Muscle of leg (tissue), 11 donors: Measurements from ENCODE around the gene KRTAP10-3. TPM values are rescaled to one million over a fixed set of nuclear protein-coding genes. Genes with fewer than 3 reads are reported as not detected.

Experiments
- DNase-seq: peaks from one replicate; pipeline ENCODE4 v3.0.0; 2013
- H3K27ac ChIP-seq: one replicate; pipeline ENCODE4 v1.5.1; 2013; ENCODE audit warnings: mild to moderate bottlenecking, low read length, control low read depth
- H3K27me3 ChIP-seq: one replicate; pipeline ENCODE4 v1.6.1; 2013; ENCODE audit warnings: low read length; ENCODE audit not compliant: control insufficient read depth, insufficient read depth
- H3K36me3 ChIP-seq: one replicate; pipeline ENCODE4 v1.6.1; 2013; ENCODE audit warnings: low read length; ENCODE audit not compliant: control insufficient read depth, insufficient read depth
- H3K4me1 ChIP-seq: one replicate; pipeline ENCODE4 v1.6.1; 2013; ENCODE audit warnings: low read length; ENCODE audit not compliant: control insufficient read depth, insufficient read depth
- H3K4me3 ChIP-seq: one replicate; pipeline ENCODE4 v1.5.1; 2013; ENCODE audit warnings: low read length, control low read depth
- H3K9me3 ChIP-seq: replicated peaks from 2 replicates; pipeline ENCODE4 v1.6.1; 2013; ENCODE audit warnings: low read depth, low read length; ENCODE audit not compliant: control insufficient read depth
- WGBS: methylation state at CpG from one replicate; pipeline ENCODE4 v1.1.5; 2013; ENCODE audit warnings: missing lambda C conversion rate; ENCODE audit not compliant: insufficient coverage; 5-methylcytosine and 5-hydroxymethylcytosine counted together
- polyA plus RNA-seq, 8 donors: library from polyadenylated mRNA; unstranded; fragments of 120-200 nt; gene quantifications; one replicate each; pipeline versions ENCODE4 v1.2.1 to v1.2.3, GENCODE V29; 2013; ENCODE audit warnings: inconsistent platforms in 1 of 8, low replicate concordance in 1 of 8; ENCODE audit not compliant: insufficient read length in 8 of 8, insufficient read depth in 1 of 8
- total RNA-seq: library from RNA; stranded (reverse); fragments of 120-200 nt; gene quantifications from one replicate; pipeline ENCODE4 v1.2.4, GENCODE V29; 2013

Gene KRTAP10-3
- total and polyA plus RNA-seq, 9 donors = not detected

- Histone ChIP-seq H3K4me3 (no peak overlapping the region), H3K27ac (no peak overlapping the region), H3K27me3 (peaks cover 3% of the 10 kb centered on the region), H3K36me3 (no peaks in the 10 kb centered on the region), H3K9me3 (peaks cover 4% of the 10 kb centered on the region), H3K4me1 (peaks cover 3% of the 10 kb centered on the region)
- no peak for DNase-seq
- WGBS = 82% methylated on average over 21 of the region's 22 CpGs
Measured at GRCh38 chr21:44521301-44521927, 37.2 kb downstream of the KRTAP10-3 start.

GRCh38 chr21:44520326-44521300, 38.0 kb downstream of the KRTAP10-3 start:
- Histone ChIP-seq H3K4me3 (no peak overlapping the region), H3K27ac (no peak overlapping the region), H3K9me3 (peaks cover 4% of the 10 kb centered on the region), H3K4me1 (peaks cover 3% of the 10 kb centered on the region), H3K36me3 (no peaks in the 10 kb centered on the region), H3K27me3 (peaks cover 3% of the 10 kb centered on the region)
- DNase-seq = no peak
- 82% methylated on average over 30 of the region's 31 CpGs for WGBS

GRCh38 chr21:44519346-44520325, 39.0 kb downstream of the KRTAP10-3 start:
- Histone ChIP-seq H3K27ac (no peak overlapping the region), H3K27me3 (peaks cover 3% of the 10 kb centered on the region)
- WGBS = 92% methylated on average over 25 of the region's 28 CpGs

GRCh38 chr21:44518686-44519085, 39.9 kb downstream of the KRTAP10-3 start:
- Histone ChIP-seq H3K27ac (no peak overlapping the region), H3K36me3 (no peaks in the 10 kb centered on the region), H3K4me1 (peaks cover 3% of the 10 kb centered on the region), H3K9me3 (no peaks in the 10 kb centered on the region), H3K27me3 (peaks cover 3% of the 10 kb centered on the region), H3K4me3 (no peak overlapping the region)
- WGBS = 62% methylated on average over 9 of the region's 12 CpGs
- DNase-seq = no peak

More at GRCh38 chr21:44519346-44520325, 39.0 kb downstream of the KRTAP10-3 start:
- Histone ChIP-seq H3K36me3 (no peaks in the 10 kb centered on the region), H3K9me3 (peaks cover 4% of the 10 kb centered on the region), H3K4me1 (peaks cover 3% of the 10 kb centered on the region), H3K4me3 (no peak overlapping the region)
- no peak for DNase-seq

- no peaks in the 10 kb centered on the region for H3K9me3 ChIP-seq
Measured at GRCh38 chr21:44517175-44517899, 41.3 kb downstream of the KRTAP10-3 start.

GRCh38 chr21:44516828-44517174, 41.8 kb downstream of the KRTAP10-3 start:
- H3K4me1 ChIP-seq = peaks cover 3% of the 10 kb centered on the region
- WGBS = 76% methylated on average over 10 of the region's 10 CpGs
- H3K36me3 ChIP-seq = no peaks in the 10 kb centered on the region
- no peak overlapping the region for H3K27ac ChIP-seq
- H3K4me3 ChIP-seq = no peak overlapping the region
- DNase-seq = no peak
- no peaks in the 10 kb centered on the region for H3K9me3 ChIP-seq
- H3K27me3 ChIP-seq = peaks cover 3% of the 10 kb centered on the region

More at GRCh38 chr21:44517175-44517899, 41.3 kb downstream of the KRTAP10-3 start:
- DNase-seq = no peak
- peaks cover 3% of the 10 kb centered on the region for H3K4me1 ChIP-seq
- no peak overlapping the region for H3K27ac ChIP-seq
- no peak overlapping the region for H3K4me3 ChIP-seq
- WGBS = 76% methylated on average over 13 of the region's 15 CpGs
- peaks cover 3% of the 10 kb centered on the region for H3K27me3 ChIP-seq
- H3K36me3 ChIP-seq = no peaks in the 10 kb centered on the region

- Histone ChIP-seq H3K9me3 (no peaks in the 10 kb centered on the region), H3K27ac (no peak overlapping the region), H3K36me3 (no peaks in the 10 kb centered on the region), H3K4me3 (no peak overlapping the region), H3K4me1 (peaks cover under 1% of the 10 kb centered on the region), H3K27me3 (peaks cover 3% of the 10 kb centered on the region)
- 90% methylated on average over 10 of the region's 13 CpGs for WGBS
- no peak for DNase-seq
Measured at GRCh38 chr21:44516342-44516741, 42.3 kb downstream of the KRTAP10-3 start.

GRCh38 chr21:44515359-44516165, 43.0 kb downstream of the KRTAP10-3 start:
- 84% methylated on average over 27 of the region's 32 CpGs for whole genome bisulfite sequencing
- H3K36me3 ChIP-seq = no peaks in the 10 kb centered on the region
- DNase-seq = no peak
- peaks cover 5% of the 10 kb centered on the region for H3K4me1 ChIP-seq
- H3K4me3 ChIP-seq = no peak overlapping the region
- H3K9me3 ChIP-seq = no peaks in the 10 kb centered on the region
- peaks cover 5% of the 10 kb centered on the region for H3K27me3 ChIP-seq
- no peak overlapping the region for H3K27ac ChIP-seq
